GM12873 (cell line): ENCODE results near the gene CPXM1.

Experiments used
- TF ChIP-seq, protein P1 (sequence below): IDR thresholded peaks from 2 replicates; pipeline ENCODE4 v1.5.1; 2012; ENCODE audit warnings: low read depth, mild to moderate bottlenecking, moderate library complexity, low read length, control low read depth; ENCODE audit not compliant: insufficient read depth; ENCODE audit errors: missing control alignments

The CPXM1 gene

DNA sequence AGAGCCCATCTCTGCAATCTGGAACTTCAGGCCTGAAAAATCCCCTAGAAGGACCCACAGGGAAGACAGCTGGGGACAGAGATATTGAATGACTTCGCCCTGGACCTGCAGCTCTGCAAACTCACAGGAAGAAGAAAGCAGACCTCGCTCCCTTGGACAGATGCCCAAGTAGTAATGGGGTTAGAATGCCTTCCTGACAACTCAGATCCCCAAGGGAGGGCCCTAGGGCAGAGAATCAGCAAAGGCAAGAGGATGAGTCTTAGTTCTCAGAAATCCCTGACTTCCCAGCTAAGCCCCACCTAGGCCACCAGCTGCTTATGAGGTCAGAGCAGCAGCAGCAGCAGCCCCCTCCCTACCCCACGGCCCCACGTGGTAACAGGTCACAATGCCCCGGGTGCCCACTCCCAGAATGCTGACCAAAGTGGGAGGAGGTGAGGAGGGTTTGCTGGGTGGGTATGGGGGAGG, 14.2 kb upstream of the CPXM1 start, which contains the start of gene C20orf141:
TSS of gene C20orf141 (plus strand) at position 401 of the 465 bp plus-strand sequence. CDS start 198 bp downstream, outside the sequence.
- TF ChIP-seq, protein P1, sequence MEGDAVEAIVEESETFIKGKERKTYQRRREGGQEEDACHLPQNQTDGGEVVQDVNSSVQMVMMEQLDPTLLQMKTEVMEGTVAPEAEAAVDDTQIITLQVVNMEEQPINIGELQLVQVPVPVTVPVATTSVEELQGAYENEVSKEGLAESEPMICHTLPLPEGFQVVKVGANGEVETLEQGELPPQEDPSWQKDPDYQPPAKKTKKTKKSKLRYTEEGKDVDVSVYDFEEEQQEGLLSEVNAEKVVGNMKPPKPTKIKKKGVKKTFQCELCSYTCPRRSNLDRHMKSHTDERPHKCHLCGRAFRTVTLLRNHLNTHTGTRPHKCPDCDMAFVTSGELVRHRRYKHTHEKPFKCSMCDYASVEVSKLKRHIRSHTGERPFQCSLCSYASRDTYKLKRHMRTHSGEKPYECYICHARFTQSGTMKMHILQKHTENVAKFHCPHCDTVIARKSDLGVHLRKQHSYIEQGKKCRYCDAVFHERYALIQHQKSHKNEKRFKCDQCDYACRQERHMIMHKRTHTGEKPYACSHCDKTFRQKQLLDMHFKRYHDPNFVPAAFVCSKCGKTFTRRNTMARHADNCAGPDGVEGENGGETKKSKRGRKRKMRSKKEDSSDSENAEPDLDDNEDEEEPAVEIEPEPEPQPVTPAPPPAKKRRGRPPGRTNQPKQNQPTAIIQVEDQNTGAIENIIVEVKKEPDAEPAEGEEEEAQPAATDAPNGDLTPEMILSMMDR = no peak

DNA sequence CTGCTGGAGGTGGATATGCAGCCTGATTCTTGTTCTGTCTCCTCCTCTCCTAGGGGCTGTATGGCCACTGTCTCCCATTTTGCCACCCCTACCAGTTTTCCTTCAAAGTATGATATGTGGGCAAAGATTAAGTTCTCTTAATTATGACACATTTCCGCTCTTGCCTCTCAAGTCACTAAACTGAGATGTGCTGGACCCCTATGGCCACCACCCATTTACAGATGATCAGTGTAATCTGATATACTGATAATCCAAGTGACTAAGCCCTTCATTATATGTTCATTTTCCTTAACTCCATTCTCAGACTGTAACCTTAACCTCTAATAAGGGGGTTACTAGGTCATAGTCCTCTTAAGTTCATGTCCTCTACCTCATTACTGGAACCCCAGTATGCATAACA, 13.6 kb upstream of the CPXM1 start:
- TF ChIP-seq, protein P1 = no peak

DNA sequence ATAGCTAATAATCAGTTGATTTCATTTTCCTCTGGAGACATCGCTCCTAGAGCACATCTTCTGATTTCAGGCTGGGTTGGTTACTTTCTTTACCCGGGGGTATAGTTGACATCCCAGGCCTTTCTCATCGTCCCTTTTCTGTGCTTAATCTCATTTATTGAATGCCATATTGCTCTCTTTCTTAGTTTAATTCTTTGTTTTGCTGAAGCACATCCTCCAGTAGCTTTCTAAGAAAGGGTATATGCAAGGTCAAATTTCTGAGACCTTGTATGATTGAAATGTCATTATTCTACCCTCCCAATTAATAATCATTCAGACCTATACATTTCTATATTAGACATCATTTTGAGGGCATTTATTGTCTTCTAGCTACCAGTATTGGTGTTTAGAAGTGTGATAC, 11.8 kb upstream of the CPXM1 start:
- TF ChIP-seq, protein P1 = no peak

DNA sequence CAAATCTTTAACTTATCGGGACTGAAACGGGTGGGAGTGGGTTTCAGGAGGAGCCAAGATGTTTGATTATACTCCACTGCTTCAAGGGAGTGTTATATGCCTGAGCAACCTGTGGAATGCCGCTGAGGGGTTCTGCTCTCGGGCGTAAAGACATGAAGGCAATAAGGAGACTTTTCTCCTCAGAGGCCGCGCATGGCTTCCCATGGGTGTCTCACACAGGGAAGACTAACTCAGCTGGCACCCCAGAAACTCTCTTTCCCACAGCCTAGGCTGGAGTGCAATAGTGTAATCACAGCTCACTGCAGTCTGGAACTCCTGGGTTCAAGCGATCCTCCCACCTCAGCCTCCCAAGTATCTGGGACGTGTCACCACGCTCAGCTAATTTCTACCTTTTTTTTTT, 9.3 kb upstream of the CPXM1 start:
- TF ChIP-seq, protein P1 = no peak

DNA sequence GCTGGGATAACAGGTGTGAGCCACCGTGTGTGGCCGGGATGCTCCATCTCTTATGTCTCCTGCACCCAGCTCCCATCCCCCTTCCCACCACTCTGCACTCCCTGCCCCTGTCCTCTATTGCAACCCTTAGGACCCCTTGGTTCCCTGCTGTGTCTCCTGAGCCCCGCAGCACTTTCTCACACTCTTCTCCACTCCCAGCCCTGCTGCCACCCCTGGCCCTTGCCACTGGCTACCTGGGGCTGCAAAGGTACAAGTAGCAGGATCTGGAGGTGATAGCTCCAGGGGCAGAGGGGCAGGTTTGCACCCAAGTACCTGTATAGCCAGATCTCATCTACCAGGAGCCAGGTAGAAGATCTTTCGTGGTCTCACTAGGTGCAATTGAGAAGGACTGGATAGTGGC, 6.6 kb upstream of the CPXM1 start:
- TF ChIP-seq, protein P1 = no peak

DNA sequence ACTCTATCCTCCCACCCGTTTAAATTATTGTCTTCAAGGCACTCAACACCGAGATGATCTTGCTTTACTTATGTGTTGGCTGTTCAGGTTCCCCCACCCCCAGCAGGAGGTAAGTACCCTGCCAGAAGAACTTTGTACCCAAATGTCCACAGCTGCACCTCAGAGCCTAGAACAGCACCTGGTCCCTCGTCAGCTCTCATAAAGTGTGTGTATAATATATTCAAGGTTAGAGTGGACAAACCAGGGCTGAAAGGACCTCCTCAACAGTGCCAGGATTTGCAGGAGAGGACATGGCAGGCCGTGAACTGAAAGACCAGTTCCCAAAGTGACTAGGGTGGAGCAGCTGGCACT, 5.9 kb upstream of the CPXM1 start:
- TF ChIP-seq, protein P1 = no peak

DNA sequence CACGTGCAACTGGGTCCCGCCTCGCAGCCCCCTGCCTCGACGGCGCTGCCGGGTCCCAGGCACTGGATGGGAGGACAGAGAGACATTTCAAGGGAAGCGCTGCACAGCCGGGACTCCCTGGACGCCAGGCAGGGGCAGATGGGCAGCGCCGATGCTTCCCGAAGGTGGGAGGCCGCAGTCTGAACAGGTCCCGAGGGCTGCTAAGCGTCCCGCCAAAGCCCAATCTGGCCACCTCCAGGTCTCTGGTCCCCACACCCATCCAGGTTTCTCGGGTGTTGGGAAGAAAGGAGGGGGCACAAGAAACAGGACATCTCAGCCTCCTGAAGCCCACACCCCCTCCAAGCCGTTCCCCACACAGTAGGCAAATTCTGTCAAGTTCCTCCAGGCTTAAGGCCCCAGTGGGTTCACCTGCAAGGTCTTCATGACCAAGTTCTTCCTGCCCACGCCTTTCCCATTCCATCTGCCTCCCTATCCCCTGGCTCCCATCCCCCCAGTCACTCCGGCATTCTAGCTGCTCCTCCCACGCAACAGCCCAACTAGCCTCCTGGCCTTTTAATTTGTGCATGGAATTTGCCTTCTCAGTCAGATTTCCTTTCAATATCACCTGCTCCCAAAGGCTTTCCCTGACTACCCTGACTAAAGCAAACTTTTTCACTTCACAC, 5.4 kb upstream of the CPXM1 start:
- TF ChIP-seq, protein P1 = no peak
